GM18507 (cell line): ENCODE data around the gene CDK5.

Experiments
- DNase-seq: peaks from one replicate; pipeline ENCODE4 v3.0.0; 2011; ENCODE audit warnings: low read depth; ENCODE audit not compliant: insufficient read length; ENCODE audit errors: extremely low spot score
- FAIRE-seq: peaks from 2 replicates; lab custom pipeline; 2011; peaks lifted over from hg19 to GRCh38; lab: Jason Lieb, UNC

CDK5 gene

DNA sequence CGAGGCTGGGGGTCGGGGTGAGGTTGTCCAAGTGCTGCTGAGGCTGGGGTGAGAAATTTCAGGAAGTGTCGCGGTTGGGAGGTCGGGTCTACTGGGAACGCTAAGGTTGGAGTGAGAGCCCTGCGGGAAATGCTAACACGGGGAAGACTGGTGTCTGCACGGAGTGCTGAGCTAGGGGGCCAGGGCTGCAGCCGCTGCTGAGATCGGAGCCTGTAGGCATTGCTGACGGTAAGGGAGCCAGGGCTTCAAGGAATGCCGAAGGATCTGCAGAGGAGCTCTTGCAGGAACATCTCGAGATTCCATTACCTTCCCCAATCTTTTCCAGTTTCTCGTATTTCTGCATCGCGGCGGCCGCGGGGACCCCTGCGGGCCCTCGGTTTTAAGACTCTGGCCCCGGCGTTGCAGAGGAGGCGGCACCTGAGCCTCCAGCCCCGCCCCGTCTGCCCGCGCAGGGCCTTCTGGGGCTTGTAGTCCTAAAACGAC lies at the start of gene CDK5:
TSS of gene CDK5 (minus strand) at position 392 of the 483 bp plus-strand sequence. CDS start at position 343, 49 bp downstream.
- DNase-seq (no peak), FAIRE-seq (no peak)

GRCh38 chr7:151104411-151105235 lies 46.9 kb upstream of the CDK5 start:
- no peak for FAIRE-seq
- DNase-seq, result no peak

DNA sequence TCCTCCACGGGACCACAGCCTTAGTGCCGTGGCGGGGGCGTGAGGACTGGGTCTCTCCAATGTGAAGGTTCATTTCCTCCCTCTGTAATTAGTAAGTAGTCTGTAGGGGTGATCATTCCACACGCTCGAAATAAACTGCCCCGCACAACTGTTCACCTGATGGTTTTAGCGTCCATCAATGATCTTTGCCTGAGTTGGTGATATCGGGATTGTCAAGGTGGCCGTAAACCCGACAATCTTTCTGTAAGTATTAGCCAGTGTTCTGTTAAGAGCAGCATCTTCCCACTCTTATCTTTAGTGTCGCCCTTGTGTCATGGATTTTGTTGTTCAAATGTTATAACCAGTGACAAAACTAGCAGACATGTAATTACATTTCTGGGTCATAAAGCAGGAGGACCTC lies 46.3 kb upstream of the CDK5 start:
- no peak for FAIRE-seq

GRCh38 chr7:151102991-151103390 lies 45.3 kb upstream of the CDK5 start:
- FAIRE-seq (no peak), DNase-seq (no peak)

More for the DNA sequence above, 46.3 kb upstream of the CDK5 start:
- DNase-seq, result no peak

GRCh38 chr7:151101621-151102396 lies 44.1 kb upstream of the CDK5 start:
- DNase-seq (no peak), FAIRE-seq (no peak)

GRCh38 chr7:151100921-151101320 lies 43.2 kb upstream of the CDK5 start:
- FAIRE-seq (no peak), DNase-seq (no peak)

GRCh38 chr7:151099486-151100211 lies 42.0 kb upstream of the CDK5 start:
- FAIRE-seq (no peak), DNase-seq (no peak)

DNA sequence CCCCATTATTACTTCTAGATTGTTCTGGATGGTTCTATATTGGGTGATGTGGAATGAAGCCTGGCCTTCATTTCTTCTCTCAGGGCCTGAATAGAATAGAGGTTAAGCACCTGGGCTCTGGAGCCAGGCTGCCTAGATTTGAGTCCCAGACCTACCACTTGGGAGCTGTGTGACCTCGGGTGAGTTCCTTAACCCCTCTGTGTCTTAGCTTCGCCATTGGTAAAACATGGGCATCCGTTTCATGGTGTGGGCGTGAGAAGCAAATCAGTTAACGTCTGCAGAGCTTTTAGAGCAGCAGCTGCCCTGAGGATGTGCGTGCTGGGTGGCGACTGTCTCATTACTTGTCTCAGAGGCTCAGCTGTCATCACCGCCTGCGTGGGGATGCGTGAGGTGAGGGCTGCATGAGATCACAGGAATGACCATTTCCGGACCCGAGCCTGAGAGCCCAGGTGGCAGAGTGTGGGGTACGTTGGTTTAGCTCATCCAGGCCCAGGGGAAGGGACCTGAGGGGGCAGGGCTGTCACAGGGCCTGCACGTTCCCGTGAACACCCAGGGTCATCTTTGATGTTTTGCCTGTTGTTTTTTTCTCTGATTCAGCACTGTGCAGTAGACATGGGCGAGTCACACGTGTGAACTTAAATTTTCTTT lies 38.3 kb upstream of the CDK5 start:
- DNase-seq (no peak), FAIRE-seq (no peak)

DNA sequence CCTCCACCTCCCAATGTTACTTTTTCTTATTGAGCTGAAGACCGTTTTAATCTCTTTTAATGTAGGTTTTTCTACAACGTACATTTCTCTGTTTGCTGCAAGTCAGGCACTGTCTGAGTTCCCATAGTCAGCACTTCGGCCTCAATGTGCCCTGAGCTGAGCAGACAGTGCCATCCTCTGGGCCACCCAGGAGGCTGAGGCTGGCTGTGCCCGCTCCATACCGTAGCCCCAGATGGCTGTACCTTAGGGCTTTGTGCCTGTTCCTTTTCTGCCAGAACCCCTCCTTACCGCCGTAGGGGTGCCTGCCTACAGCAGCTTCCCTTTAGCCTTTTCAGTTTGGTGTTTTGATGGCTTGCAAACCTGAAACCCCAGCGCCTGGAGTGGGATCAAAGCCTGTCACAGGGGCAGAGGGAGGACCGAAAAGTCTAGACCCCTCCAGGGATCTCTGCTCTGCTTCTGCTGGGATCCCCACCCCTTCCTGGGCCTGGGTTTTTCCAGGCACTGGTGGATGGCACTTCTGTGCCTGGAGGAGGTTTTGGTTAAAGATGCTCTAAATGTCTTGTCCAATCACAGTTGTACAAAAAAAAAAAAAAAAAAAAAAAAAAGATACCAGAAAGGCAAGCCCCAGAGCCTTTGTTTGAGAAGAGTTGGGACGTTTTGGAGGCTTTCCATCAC lies 37.6 kb upstream of the CDK5 start:
- no peak for DNase-seq
- no peak for FAIRE-seq

DNA sequence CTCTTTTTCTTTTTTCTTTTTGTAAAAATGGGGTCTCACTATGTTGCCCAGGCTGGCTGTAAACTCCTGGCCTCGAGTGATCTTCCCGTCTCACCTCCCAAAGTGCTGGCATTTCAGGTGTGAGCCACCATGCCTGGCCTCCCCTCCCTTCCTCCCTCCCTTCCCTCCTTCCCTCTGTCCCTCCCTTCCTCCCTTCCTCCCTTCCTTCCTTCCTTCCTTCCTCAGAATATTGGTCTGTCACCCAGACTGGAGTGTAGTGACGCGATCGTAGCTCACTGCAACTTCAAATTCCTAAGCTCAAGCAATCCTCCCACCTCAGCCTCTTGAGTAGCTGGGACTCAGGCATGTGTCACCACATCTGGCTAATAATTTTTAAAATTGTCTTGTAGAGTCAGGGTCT lies 37.0 kb upstream of the CDK5 start:
- no peak for DNase-seq
- no peak for FAIRE-seq

DNA sequence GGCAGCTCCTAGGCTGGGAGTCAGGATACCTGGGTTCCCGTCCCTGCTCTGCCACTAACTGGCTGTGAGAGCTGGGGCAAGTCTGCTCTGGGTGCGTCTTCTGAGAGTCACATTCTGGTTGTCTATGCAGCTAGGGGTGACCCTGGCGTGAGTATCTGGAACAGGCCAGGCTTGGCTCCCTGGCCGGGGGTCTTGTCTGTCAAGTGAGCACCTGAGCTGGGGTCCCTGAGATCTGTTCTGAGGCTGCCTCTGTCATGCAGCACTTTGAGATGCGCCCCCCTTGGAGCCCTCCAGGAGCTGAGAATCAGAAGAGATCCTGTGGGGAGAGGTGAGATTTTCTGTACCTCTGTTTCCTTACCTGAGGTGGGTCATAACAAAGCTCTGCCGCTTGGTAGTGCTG lies 36.1 kb upstream of the CDK5 start:
- no peak for DNase-seq
- no peak for FAIRE-seq

DNA sequence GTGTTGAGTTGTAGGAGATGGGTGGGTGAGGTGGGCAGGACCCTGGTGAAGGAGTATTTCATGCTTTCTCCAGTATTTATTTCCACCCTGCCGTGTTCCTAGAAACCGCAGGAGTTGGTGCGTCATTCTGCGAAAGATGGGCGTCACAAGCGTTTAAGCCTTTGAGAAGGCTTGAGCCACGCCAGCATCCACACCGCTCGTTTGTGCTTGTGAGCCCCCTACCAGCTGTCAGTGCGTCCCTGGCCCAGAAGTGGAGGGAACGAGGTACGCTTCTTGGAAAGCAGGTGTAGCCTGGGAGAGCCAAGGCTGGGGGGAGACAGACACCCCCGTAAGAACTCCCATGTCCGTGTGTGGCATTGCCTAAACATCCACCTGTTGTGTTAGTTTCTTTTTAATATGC lies 34.3 kb upstream of the CDK5 start:
- FAIRE-seq (no peak), DNase-seq (no peak)

DNA sequence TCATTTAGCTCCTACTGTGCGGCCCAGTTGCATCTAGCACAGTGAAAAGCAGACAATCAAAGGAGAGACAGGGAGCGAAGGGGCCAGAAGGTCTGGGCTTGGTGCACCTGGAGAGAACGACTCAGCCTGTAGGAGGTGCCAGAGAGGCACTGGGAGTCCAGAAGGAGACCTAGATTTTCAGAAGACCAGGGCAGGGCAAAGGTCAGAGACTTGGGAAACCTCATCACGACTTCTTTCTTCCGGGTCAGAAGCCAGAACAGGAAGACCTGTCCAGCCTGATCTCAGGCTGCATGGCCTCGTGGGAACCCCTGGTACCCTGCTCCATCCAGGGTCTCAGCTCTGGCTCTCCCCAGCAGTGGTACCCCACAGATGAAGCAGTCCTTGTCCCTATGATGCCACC lies 33.7 kb upstream of the CDK5 start:
- FAIRE-seq (no peak), DNase-seq (no peak)

DNA sequence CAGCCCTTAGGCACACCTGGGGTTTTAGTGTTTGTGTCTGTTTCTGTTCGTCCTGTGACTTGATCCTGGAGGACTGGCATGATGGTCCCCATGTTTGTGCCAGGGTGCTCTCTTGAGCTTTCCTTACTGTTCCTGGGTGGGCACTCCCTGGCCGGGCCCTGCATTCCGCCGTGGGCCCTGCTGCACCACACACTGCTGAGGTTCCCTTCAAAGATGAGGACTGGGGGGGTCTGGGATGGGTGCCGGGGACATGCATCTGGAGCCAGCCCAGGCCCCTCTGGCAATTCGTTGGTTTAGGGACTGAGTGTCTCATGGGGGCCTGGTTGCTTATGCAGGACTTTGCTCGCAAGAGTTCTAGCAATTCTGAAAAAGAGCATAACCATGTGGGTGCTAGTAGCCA lies 33.3 kb upstream of the CDK5 start:
- FAIRE-seq, result no peak
- DNase-seq, result no peak

GRCh38 chr7:151089893-151090730 lies 32.4 kb upstream of the CDK5 start:
- FAIRE-seq (no peak), DNase-seq (no peak)

DNA sequence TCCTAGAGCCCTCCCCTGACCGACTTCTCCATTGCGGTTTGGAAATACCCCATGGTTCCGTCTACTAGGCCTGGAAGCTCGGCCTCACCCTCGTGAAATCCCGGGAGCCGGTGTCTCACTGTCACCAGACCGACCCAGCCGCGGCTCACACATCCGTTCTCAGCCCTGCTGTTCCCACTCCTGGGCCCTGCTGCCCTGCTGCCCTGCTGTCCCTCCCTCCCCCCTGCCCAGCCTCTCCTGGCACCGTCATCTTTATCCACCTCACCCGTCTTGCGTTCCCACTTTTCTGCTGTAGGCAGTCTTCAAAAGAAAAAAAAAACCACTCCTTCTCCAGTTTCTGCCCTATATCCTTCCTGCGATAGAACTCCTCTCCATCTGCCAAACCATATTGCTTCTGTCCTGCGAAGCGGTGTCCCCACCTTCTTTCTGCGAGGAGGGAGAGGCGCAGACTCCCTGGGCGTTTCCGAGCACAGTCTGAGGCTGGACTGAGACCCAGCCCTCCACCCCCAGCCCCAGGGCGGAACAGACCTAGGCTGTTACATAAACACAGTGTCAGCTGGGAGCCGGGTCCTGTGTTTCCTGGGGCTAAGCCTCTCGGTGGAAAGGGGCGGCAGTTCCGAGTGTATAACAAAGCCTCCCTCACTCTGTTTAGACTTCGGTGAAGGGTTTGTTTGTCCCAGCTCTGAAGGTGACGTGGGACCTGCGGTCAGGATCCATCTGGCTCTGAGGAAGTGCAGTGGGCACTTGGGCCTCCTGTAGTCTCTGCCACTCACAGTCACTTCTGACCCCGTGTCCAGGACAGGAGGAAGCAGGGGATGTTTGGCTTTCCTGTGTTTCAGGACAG lies 31.4 kb upstream of the CDK5 start:
- FAIRE-seq (no peak), DNase-seq (no peak)

GRCh38 chr7:151088019-151088855 lies 30.5 kb upstream of the CDK5 start:
- DNase-seq (no peak), FAIRE-seq (no peak)
